ENCODE results near the gene SCAMP2.

DNA sequence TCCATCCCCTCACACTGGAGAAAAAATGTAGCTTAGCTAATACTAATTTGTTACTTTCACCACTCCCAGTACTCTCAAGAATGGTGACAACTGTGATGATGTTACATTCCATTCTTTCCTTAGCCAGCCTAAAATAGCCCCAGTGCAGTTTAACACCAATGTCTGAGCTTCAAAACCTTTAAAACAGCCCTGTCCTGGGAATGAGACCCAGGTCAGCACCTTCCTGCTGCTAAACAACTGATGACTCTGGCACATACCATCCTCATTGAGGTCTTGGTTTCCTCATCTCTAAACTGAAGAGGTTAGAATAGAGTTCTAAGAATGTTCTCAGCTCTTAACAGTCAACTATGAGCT is 3.8 kb downstream of the SCAMP2 start:
- TF ChIP-seq, protein P1, sequence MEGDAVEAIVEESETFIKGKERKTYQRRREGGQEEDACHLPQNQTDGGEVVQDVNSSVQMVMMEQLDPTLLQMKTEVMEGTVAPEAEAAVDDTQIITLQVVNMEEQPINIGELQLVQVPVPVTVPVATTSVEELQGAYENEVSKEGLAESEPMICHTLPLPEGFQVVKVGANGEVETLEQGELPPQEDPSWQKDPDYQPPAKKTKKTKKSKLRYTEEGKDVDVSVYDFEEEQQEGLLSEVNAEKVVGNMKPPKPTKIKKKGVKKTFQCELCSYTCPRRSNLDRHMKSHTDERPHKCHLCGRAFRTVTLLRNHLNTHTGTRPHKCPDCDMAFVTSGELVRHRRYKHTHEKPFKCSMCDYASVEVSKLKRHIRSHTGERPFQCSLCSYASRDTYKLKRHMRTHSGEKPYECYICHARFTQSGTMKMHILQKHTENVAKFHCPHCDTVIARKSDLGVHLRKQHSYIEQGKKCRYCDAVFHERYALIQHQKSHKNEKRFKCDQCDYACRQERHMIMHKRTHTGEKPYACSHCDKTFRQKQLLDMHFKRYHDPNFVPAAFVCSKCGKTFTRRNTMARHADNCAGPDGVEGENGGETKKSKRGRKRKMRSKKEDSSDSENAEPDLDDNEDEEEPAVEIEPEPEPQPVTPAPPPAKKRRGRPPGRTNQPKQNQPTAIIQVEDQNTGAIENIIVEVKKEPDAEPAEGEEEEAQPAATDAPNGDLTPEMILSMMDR (IDR thresholded peaks at IDR 0.05), result no peak
- TF ChIP-seq POLR2A (IDR thresholded peaks at IDR 0.05), result no peak
